ENCODE results near the gene CNTNAP2. TPM values are rescaled to one million over a fixed set of nuclear protein-coding genes. Genes with fewer than 3 reads are reported as not detected.
"Not testable (repeated sequence)": the region's sequence is repeated elsewhere in the genome, so short reads cannot be mapped to it uniquely, and the experiment has no call there.

CNTNAP2 gene
- total RNA-seq, 1 experiment from 2014 or later, result 0.03 TPM

GRCh38 chr7:147081117-147081516 lies 964.5 kb downstream of the CNTNAP2 start:
- DNase-seq (ENCODE audit: low spot score), result no peak

GRCh38 chr7:147089051-147089461 lies 972.5 kb downstream of the CNTNAP2 start:
- DNase-seq (ENCODE audit: low spot score), result no peak

DNA sequence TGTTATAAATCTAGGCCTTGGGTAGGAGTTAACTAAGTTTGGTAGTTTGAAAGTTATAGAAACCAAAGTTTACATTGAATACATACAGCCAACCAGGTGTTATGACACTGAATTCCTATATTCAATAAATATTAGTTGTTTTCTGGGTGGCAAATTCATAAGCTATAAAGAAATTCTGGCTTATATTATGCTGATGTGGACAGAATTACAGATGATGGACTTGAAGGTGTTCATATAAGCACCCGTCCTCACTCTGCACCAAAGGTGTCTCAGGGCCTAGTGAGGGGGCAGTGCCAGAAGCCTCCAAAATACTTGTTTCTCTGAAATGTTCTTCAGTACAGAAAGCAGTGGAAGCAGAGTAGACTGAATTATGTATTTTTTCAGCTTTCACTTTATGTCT lies 973.0 kb downstream of the CNTNAP2 start:
- no peak for DNase-seq (ENCODE audit: low spot score)

DNA sequence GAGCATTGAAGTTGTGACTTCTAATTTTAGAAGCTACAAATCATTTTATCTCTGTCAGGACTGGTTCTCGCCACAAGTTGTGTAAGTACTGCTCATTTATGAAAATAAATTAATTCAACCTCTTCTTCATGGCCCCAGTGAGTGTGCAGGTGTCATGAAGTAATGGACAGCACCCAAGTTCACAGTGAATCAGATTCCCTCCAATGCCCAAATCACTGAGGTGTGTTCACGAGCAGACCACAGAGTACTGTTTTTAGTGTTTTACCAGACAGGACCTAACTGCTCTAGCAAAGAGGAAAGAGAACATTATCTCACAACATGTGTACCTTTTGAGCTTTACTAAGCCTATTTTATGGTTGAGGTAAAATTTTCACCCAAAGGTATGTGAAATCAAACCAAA lies 980.0 kb downstream of the CNTNAP2 start:
- DNase-seq (ENCODE audit: low spot score), result no peak

GRCh38 chr7:147103224-147103623 lies 986.6 kb downstream of the CNTNAP2 start:
- DNase-seq (ENCODE audit: low spot score), result no peak

DNA sequence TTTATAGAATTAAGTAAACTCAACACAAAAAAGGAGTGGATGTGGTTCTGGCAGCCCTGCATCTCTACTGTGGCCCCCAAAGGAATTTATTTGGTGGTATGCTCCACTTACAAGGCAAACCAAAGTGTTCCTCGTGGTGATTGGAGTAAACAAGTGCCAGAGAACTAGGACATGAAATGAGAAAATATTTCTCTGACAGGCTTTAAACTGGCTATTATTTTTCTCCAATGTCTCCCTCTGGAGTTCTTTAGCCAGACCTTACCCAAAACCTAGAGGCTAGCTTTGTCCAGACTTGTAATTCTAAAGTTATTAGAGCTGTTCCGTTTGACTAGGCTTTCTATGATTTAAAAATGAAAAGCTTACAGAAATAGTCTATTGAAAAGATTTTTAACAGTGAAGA lies 990.1 kb downstream of the CNTNAP2 start:
- DNase-seq (ENCODE audit: low spot score), result no peak

DNA sequence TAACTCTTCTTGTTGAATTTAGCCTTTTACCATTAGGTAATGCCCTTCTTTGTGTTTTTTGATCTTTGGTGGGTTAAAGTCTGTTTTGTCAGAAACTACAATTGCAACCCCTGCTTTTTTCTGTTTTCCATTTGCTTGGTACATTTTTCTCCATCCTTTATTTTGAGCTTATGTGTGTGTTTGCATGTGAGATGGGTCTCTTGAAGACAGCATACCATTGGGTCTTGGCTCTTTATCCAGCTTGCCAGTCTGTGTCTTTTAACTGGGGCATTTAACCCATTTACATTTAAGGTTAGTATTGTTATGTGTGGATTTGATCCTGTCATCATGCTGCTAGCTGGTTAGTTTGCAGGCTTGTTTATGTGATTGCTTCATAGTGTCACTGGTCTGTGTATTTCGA lies 997.9 kb downstream of the CNTNAP2 start:
- DNase-seq (ENCODE audit: low spot score), result not testable (repeated sequence)

- no peak for DNase-seq (ENCODE audit: low spot score)
These were observed 1019.8 kb downstream of the CNTNAP2 start for GRCh38 chr7:147136352-147136751.

GRCh38 chr7:147145194-147145593 lies 1028.6 kb downstream of the CNTNAP2 start:
- no peak for DNase-seq (ENCODE audit: low spot score)

DNA sequence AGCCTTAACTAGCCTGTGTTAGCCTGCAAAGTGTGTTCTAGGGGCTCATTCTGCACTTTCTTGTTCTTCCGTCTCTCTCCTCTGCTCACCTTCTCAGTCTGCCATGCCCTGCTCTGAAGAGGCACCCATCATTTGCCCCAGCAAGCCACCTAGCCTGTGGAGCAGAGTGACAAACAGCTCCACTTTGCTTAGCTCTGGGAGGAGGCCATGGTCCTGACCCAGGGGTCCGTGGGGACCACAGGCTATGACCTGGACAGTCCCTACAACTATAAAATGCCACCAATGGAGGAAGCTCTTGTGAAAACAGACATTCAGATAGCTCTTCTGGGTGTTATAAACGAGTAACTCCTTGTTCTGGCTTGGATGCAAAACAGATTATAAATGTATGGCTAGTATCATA lies 1029.6 kb downstream of the CNTNAP2 start:
- no peak for DNase-seq (ENCODE audit: low spot score)

- no peak for DNase-seq (ENCODE audit: low spot score)
These were observed 1035.1 kb downstream of the CNTNAP2 start for GRCh38 chr7:147151661-147152060.

DNA sequence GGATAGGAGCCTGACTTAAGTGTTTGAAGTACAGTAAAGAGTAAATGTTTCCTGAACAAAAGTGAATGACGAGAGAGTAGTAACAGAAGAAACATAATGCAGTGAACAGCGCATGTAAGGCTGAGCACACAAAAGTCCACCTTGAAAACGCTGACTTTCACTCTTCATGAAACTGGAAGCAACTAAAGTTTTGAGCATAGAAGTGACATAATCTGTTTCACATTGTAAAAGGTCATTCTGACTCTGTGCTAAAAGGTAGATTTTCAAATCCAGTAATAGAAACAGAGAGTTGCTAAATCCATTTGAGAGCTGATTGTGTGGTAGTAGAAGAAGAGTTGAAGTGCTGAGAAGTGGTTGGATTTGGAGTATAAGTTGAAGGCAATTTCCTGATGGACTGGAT lies 1037.0 kb downstream of the CNTNAP2 start:
- no peak for DNase-seq (ENCODE audit: low spot score)

DNA sequence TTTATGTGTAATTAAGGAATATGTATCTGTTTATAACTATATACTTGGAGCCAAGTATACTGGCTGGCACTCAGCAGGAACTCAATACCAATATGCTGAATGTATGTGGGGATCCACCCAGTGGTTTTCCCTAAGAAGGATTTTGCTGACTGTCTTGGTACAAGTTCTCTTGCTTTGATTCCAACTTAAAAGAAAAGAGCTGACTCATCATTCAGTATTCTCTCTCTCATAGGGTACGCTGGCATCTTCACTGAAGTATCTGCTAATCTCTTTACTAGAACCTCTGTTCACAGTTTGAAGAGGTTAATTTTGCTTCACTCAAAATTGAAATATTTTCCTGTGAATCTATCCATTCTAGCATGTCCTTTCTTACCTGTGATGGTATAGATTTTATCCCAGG lies 1044.8 kb downstream of the CNTNAP2 start:
- DNase-seq (ENCODE audit: low spot score), result no peak

- DNase-seq (ENCODE audit: low spot score), result no peak
These were observed 1053.9 kb downstream of the CNTNAP2 start for GRCh38 chr7:147170341-147171012.

DNA sequence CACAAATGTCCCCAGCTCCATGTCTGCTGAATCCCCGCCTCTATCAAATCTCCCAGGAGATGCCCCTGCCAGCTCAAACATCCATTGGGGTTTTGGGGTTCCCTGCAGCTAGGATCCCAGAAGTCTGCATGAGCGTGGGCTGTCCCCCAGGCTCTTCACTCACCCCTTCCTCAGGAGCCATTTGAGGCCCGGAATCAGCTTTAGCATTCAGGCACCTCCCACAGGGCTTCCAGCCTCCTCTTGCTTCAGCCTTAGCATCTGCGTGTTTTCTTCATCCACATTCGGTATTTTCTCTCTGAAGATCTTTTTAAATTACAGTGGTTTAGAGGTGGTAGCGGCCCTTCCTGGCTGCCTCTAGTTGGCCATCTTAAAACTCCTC lies 1054.4 kb downstream of the CNTNAP2 start:
- no peak for DNase-seq (ENCODE audit: low spot score)

- DNase-seq (ENCODE audit: low spot score), result no peak
These were observed 1057.3 kb downstream of the CNTNAP2 start for GRCh38 chr7:147173883-147174282.

DNA sequence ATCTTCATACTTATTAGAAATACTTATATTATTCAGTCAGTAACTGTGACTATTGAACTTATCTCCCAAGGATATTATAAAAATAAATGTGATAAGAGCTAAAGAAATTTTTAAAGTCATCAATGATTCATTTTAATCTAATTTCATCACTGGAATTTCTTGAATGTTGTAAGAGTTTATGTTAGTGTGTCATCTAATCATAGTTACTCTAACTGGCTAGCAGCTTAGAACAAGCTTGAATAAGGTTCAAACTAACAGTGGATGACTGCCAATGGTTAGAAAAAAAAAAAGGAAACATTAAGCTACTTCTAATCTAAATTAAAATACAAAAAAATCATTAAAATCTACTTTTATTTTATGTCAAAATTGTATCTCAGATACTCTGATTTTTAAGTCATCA lies 1066.3 kb downstream of the CNTNAP2 start:
- DNase-seq (ENCODE audit: low spot score), result no peak

- no peak for DNase-seq (ENCODE audit: low spot score)
These were observed 1066.7 kb downstream of the CNTNAP2 start for GRCh38 chr7:147183276-147183675.

DNA sequence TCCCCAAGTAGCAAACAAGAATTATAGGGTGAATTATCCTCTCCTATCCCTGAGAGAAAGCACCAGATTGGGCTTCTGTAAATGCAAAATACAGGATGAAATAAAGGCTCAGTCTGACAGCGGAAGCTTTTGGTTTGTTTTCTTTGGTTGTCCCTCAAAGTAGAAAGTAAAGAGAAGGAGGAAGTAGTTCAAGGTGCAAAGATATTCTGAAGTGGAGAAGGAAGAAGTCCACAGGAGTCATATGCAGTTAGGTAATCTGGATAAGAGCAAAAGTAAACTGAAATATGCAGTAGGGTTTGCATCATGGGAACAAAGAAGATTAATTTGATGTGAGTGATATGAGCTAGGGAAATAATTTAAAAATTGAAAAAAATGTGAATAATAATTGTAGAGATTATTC lies 1071.9 kb downstream of the CNTNAP2 start:
- DNase-seq (ENCODE audit: low spot score), result no peak

DNA sequence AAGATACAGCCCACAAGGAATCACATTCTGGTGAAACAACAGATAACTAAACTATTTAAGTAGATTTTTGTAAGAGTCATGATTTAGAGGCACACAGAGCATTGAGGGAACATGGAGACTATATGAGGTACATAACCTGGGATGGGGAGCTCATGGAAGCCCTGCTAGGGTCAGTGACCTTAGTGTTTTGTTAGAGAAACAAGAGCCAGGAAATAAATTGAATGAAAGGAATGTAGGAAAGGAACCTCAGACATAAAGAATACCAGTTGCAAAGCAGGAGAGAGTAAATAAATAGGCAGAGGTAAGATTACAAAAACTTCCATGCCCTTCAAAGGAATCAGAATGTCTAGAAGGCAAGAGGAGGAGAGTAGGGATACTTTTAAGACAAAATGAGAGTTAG lies 1076.9 kb downstream of the CNTNAP2 start:
- no peak for DNase-seq (ENCODE audit: low spot score)

GRCh38 chr7:147196481-147196880 lies 1079.9 kb downstream of the CNTNAP2 start:
- DNase-seq (ENCODE audit: low spot score), result no peak

GRCh38 chr7:147197006-147197405 lies 1080.4 kb downstream of the CNTNAP2 start:
- DNase-seq (ENCODE audit: low spot score), result no peak

DNA sequence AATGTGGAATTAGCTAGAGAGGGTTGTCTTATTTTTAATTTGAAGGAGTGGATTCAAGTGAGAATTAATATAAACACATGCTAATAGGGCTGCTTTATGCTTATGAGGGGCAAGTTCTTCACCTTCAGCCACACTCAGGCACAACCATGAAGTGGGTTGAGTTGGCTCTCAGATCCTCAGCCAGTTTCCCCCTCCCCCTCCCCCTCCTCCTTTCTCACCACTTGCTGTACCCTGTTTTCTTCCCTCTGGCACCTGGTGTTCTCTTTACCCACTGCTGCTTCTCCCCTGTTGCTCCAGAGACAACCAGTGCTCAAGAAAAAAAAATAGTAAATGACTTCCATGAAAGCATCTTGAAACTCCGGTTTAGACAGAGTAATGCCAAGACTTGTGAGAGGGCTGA lies 1083.3 kb downstream of the CNTNAP2 start:
- no peak for DNase-seq (ENCODE audit: low spot score)

DNA sequence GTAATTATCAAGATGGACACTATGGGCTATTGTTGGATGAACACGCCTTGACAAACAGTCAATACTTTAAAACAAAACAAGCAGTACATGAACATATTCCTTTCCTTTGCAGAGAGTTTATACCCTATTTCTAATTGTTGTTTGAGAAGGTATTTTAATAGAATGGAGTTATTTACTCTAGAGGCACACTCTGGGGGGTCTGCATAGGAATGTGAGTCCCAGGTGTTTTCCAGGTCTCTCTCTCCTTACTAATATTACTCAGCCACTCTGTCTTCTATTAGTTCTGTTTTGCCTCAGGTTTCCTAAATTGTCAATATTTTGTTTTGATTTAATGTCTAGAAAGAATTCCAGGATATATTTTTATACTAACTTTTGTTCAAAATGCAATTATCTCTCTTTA lies 1091.4 kb downstream of the CNTNAP2 start:
- DNase-seq (ENCODE audit: low spot score), result no peak

Data from HT-29 (cell line).